H1 (cell line): ENCODE data around the gene CDC42EP2.

Source experiments
- CREB1 ChIP-seq: IDR thresholded peaks from 2 replicates; pipeline ENCODE4 v1.6.1; 2012; ENCODE audit warnings: inconsistent platforms
- EZH2 ChIP-seq: fragments of 200-600 bp; sonication (generic); IDR thresholded peaks from 2 replicates; pipeline ENCODE4 v1.7.1; 2012; ENCODE audit warnings: low read depth, mild to moderate bottlenecking, moderate library complexity, low read length, inconsistent platforms; ENCODE audit not compliant: severe bottlenecking
- MAFK ChIP-seq: IDR thresholded peaks from 2 replicates; pipeline ENCODE4 v1.6.1; 2012; ENCODE audit warnings: low read depth, mild to moderate bottlenecking, improper control_type of control experiment, low read length
- POLR2A ChIP-seq, 2 experiments: IDR thresholded peaks; 1 replicate in 1 of 2; 2 replicates in 1 of 2; pipeline ENCODE4 v1.6.1; 2011; ENCODE audit warnings: low read depth in 2 of 2, low read length in 2 of 2, mild to moderate bottlenecking in 2 of 2; ENCODE audit errors: control extremely low read depth in 1 of 2
- RFX5 ChIP-seq: IDR thresholded peaks from 2 replicates; pipeline ENCODE4 v1.6.1; 2011; ENCODE audit warnings: low read depth, low read length, improper control_type of control experiment, borderline replicate concordance
- SP1 ChIP-seq: IDR thresholded peaks from 2 replicates; pipeline ENCODE4 v1.6.1; 2011; ENCODE audit warnings: low read depth, low read length
- TF ChIP-seq, protein P1 (sequence below), 3 experiments: IDR thresholded peaks; 1 replicate in 2 of 3; 2 replicates in 1 of 3; pipeline versions ENCODE4 v1.5.1 to v1.6.1; 2011; ENCODE audit warnings: low read length in 3 of 3, mild to moderate bottlenecking in 3 of 3, inconsistent platforms in 2 of 3, low read depth in 1 of 3, moderate library complexity in 1 of 3; ENCODE audit not compliant: insufficient read depth in 1 of 3; ENCODE audit errors: control extremely low read depth in 1 of 3

DNA sequence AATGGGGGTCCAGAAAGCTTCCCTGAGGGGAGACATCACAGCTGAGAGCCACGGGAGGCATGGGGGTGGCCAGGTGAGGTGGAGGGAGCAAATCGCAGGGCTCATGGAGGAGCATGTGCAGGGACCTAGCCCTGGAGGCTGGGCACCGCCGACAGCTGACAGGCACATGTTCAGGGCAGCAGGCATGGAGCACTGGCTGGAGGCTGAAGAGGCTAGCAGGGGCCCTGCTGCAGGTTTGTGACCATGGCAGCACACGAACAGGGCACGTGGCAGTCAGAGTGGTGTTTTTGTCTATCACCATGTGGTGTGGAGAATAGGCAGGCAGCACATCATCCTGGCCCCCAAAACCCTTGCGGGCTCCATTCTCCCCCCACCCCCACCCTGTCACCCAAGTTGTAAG is 10.1 kb upstream of the CDC42EP2 start:
- TF ChIP-seq SP1 (no peak), CREB1 (no peak), EZH2 (no peak), POLR2A (IDR thresholded peaks at IDR 0.05; ENCODE audit: control extremely low read depth in 1 of 2, low read depth in 2 of 2, low read length in 2 of 2) (no peak), RFX5 (no peak), MAFK (no peak)
- TF ChIP-seq, protein P1, sequence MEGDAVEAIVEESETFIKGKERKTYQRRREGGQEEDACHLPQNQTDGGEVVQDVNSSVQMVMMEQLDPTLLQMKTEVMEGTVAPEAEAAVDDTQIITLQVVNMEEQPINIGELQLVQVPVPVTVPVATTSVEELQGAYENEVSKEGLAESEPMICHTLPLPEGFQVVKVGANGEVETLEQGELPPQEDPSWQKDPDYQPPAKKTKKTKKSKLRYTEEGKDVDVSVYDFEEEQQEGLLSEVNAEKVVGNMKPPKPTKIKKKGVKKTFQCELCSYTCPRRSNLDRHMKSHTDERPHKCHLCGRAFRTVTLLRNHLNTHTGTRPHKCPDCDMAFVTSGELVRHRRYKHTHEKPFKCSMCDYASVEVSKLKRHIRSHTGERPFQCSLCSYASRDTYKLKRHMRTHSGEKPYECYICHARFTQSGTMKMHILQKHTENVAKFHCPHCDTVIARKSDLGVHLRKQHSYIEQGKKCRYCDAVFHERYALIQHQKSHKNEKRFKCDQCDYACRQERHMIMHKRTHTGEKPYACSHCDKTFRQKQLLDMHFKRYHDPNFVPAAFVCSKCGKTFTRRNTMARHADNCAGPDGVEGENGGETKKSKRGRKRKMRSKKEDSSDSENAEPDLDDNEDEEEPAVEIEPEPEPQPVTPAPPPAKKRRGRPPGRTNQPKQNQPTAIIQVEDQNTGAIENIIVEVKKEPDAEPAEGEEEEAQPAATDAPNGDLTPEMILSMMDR (IDR thresholded peaks at IDR 0.05; ENCODE audit: control extremely low read depth in 1 of 3, insufficient read depth in 1 of 3, low read depth in 1 of 3, low read length in 3 of 3): no peak
